AG20443 (cell line): ENCODE data around the gene RPL29.

ENCODE experiments used
- DNase-seq: peaks from one replicate; pipeline ENCODE4 v3.0.0; 2012; ENCODE audit warnings: low spot score, mixed read lengths

Gene RPL29

DNA sequence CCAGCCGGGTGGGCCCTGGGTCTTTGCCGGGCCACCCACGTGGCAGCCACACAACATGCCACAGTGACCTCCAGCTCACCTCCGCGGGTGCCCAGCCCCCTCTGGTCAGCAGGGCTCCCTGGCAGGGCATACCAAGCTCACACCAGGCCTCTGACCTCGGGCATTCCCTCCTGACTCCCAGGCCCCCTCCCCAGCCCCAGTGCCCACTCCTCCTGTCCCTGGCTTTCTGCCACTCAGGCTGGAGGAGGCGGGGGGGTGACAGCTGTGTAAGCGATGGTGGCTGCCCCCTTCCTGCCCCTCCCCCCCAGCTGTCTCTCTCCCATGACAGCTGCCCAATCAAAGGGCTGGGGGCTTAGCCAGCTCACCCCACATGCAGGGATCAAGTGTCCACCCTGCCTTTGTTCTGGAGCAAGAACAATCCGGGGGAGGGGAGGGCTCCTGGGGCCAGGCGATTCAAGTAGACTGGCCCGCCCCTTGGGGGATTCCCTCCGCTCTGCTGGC, 31.7 kb downstream of the RPL29 start:
- DNase-seq: no peak

DNA sequence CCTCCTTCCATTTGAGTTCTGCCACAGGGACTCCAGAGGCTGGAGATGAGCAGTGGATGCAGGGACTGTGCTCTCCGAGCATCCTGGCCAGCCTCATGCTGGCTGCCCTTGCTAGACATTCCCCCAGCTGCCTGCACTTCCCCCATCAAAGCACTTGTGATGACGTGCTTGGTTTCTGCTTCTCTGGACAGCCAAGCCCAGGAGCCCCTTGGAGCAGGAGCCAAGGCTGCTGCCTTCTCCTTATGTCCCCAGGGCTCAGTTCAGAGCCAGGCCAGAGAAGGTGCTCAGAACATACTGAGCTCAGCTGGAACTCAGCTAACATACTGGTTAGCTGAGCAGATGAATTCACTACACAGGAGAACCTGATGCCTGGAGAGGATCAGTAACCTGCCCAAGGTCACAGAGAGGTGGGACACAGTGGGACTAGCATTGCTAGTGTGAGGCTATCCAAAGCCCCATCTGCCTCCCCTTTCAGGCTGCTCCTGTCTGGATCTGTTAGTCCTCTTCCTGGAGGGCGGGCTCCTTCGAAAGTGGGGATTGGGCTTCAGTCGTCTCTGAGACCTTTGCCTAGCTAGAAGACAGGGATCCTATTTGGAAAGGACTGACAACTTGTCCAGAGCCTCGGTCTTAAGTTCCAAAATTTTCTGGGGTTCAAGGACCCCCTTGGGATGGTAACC, 32.7 kb downstream of the RPL29 start:
- DNase-seq: no peak

DNA sequence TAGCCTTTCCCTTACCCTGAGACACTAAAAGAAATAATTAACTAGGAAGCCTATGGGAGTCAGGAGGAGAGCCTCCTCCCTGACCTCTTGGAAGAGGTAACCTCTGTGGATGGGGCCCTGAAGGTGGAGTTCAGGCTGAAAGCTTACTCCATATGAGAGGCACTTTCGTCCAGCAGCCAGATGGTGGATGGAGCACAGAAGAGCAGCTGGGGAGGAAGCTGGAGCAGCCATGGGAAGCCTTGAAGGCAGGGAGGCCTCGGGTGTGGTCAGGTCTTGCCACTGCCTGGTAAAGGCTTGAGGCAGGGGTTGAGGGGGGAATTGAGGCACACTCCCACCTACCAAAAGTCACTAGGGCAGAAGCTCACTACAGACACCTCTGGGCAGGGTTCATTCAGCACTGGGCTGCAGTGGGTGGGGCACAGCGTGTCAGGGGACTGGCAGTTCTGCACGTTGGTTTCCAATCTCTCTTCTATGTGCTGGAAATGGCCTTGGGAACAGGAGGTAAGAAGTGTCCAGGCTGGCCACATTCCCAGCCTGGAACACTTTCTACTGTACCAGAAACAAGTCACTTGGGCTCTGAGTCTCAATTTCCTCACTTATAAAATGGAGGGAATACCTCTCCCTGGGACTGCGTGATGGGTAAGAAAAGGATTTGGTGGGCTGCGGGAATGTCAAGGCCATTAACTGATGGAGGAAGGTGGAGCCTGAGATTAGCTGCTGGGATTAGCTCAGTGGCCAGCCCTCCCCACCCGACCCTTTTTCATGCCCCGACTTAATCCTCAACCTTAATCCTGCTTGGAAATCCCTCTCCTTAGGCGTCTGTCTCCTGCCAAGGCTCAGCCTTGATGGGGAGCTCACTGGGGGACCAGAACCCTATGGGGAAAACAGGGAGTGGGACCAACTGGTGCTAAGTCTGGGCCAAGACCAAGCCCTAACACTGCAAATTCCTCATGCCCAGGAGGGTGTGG, 33.8 kb downstream of the RPL29 start:
- no peak for DNase-seq

DNA sequence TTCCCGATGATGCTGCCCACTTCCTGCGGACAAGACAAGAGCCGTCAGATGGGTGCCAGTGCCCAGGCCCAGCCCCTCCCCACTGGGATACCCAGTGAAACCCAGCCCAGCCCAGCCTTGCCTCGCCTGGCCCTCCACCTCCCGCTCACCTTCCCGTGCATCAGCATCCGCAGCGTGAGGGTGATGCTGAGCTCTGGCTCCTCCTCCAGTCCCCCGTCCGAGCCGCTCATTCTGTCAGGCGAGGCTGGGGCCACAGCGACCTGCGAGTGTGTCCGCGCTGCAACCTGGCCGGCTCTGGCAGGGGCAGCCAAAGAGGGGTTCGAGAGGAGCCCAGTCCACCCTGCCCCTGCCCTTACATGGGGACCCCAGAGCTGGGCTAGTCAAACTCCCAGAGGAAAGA, 34.7 kb downstream of the RPL29 start:
- DNase-seq: no peak

DNA sequence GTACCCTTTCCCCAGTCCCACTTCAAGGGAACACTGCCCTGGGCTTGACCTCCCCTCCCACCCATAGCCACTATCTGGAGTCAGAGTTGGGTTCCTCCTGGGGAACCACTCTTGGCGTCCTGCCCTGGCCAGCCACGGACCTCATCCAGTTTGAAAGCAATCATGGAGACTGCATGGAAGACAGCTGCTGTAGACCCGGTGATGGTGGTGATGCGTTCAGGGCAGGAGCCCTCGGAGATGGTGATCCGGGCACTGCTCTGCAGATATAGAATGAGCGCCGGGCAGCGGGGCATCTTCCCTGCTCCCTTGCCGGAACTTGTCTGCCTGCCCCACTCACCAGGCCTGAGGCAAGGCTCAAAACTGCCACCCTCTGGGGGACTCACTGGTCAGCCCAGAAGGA, 35.3 kb downstream of the RPL29 start:
- no peak for DNase-seq

DNA sequence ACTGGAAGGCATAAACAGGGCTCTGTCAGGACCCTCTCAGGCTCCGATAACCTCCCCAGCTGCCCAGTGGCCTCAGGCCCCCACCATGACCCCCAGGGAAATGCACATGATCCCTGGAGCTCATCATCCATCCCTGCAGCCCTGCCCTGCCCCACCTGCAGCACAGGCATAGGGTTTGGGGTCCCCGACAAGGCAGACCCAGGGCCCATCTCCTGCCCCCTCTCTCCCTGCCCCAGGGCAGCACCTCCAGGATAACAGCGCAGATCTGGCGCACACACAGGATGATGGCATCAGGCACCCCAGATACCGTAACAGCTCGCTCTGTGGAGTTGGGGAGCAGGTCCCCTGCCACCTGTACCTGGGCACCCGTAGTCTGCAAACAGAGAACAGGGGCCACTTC, 36.0 kb downstream of the RPL29 start:
- DNase-seq: no peak

DNA sequence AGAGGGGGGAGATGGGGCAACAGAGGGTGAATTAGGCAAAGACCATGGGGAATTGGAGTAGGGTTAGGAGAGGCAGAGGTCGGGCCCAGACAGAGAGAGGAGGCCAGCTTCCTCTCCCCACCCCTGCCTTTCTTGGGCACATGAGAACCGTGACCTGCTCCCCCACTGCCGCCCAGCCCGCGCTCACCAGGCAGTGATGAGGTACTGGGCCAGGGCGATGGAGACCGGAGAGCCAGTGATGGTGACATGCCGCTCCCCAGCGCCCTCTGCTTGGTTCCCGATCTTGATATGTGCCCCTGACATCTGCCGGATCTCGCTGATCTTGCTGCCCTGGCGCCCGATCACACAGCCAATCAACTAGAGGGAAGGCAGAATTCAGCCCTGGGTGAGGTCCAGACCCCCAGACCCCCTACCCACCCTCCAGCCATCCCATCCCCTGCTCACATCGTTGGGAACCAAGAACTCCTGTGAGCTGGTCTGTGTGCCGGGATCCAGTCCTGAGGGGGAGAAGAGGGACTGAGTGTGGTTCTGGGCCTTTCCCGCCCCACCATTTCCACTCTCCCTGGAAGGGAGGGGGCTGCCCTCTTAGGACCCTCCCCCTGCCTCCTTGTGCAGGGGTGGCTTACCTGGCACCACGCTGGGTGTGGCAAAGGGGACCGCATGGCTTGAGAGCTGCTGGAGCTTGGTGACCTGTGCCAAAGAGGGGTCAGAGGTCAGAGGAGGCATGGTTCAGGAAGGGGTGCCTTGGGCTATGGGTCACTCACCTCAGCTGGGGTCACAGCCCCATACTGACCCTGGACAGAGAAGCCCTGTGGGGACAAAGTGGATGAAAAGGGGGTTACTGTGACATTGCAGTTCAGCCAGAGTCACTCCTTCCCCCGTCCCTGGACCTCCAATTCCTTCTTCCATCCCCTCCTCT, 36.8 kb downstream of the RPL29 start:
- DNase-seq: no peak

DNA sequence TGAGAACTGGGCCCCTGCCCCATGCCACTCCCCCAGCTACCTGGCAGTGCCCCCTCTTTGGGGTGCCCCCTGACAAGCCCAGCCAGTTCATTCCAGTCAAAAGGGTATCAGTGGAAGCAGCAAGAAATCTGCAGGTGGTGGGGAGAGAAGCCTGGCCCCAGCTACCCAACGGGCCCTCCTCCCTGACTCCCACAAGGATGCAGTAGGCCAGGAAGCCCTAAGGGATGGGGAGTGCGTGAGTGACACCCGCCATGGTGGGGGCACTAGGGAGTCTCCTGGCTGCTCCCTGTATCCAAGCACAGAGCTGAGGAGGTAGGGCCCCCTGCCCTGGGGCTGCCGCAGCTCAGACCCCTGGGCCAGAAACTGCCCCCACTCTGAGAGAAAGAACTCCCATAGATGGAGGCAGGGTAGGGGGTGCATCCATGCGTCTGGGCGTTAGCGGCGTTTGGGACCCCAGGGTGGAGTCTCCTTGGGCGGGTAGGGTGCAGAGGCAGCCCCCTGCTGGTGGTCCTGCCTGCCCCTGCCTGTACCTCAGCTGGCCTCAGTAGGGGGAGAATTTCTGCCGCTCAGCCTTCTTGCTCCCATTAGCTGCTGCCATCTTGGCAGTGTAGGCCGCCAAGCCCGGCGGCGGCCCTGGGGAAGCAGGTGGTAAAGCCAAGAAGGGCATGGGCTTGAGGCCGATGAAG, 38.0 kb downstream of the RPL29 start:
- no peak for DNase-seq

DNA sequence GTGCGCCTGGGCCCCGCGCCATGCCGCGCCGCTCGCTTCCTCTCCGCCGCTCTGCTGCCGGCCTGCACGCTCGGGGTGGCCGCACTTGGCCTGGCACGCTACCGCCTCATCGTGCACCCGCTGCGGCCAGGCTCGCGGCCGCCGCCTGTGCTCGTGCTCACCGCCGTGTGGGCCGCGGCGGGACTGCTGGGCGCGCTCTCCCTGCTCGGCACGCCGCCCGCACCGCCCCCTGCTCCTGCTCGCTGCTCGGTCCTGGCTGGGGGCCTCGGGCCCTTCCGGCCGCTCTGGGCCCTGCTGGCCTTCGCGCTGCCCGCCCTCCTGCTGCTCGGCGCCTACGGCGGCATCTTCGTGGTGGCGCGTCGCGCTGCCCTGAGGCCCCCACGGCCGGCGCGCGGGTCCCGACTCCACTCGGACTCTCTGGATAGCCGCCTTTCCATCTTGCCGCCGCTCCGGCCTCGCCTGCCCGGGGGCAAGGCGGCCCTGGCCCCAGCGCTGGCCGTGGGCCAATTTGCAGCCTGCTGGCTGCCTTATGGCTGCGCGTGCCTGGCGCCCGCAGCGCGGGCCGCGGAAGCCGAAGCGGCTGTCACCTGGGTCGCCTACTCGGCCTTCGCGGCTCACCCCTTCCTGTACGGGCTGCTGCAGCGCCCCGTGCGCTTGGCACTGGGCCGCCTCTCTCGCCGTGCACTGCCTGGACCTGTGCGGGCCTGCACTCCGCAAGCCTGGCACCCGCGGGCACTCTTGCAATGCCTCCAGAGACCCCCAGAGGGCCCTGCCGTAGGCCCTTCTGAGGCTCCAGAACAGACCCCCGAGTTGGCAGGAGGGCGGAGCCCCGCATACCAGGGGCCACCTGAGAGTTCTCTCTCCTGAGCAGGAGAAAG, 39.6 kb downstream of the RPL29 start:
- DNase-seq: peak; percentile 66

DNA sequence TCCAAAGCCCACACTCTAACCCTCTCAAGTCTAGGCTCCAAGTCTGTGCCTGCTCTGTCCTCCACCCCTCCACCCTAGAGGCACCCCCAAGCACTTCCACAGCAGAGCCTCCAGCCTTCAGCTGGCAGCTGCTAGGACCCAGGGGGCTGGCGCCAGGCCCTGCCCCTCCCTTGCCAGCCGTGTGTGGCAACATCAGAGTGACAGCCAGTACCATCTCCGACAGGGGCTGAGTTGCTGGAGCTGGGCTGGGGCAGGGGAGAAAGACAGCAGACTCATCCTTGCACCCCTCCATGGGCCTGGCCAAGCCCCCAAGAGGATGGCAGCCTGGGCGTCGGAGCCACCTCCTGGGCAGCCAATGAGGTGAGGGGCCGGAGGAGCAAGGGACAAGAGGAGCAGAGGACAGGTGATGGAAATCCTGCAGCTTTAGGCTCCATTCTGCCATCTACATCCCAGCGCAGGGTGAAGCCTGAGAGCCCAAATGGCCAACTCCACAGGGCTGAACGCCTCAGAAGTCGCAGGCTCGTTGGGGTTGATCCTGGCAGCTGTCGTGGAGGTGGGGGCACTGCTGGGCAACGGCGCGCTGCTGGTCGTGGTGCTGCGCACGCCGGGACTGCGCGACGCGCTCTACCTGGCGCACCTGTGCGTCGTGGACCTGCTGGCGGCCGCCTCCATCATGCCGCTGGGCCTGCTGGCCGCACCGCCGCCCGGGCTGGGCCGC, 40.4 kb downstream of the RPL29 start, which contains the start of gene GPR62:
GPR62 (plus strand) TSS at position 207 of the 718 bp plus-strand sequence; CDS start at position 479, 272 bp downstream.
- no peak for DNase-seq

DNA sequence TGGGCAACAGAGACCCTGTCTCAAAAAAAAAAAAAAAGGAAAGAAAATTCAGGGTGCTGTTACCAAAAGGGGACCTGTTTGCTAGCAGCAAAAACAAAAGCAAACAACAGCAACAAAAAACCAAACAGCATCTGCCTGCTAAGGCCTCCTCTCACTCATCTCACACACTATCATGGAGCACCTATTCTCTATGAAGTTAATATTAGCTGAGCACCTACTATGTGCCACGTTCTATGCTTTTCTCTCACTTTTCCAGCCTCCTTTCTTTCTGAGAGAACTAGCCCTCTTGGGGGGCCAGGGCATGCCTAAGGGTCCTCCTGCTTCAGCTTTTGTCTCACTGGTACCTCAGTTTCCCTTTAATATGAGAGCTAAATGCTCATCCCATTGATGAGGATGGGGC, 41.0 kb downstream of the RPL29 start:
- DNase-seq: no peak

DNA sequence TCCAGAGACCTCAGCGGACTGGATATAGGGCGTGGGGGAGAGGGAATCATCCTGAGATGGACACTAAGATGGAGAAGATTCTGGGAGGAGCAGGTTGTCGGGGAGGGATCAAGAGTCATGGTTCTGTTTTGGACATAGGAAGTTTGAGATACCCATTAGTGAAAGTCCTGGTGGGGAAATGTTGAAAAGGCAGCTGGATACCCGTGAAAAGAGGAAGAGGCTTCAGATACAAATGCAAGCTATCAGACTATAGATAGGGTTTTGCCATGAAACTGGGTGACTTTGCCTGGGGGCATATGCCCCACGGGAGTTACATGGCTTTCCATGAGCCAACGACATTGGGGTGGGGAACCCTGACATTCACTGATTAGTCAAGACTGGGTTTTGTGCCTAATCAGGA, 41.6 kb downstream of the RPL29 start:
- no peak for DNase-seq

DNA sequence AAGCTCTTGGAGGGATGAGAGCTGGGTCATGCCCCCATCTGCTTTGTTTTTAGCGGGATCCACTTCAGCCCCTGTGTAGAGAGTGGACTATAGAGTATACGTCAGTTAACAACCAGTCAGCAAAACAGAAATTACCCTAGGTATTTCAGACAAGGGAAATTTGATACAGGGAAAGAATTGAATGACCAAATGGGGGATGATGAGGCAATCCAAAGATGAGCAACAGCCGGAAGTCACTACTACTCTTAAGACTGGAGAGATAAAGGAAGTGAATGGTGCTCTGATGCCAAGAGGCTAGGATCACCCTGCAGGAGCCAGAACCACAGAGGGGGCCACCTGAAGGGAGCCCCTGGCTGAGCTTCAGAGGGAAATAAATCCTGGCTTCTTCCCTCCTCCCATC, 42.2 kb downstream of the RPL29 start:
- DNase-seq: peak; percentile 62

DNA sequence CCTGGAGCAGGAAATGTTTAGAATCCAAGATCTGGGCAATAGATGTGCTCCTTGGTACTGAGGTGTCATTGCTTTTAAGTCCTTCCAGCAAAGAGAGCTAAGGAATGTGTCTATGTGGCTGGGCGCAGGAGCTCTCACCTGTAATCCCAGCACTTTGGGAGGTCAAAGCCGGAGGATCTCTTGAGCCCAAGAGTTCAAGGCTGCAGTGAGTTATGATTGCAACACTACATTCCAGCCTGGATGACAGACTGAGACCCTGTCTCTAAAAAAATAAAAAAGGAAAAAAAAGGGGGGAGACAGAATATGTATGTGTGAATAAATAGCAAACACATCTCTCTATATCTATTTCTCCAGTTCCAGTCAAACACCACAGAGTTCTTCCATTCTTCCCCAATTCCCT, 44.8 kb downstream of the RPL29 start:
- DNase-seq: no peak

DNA sequence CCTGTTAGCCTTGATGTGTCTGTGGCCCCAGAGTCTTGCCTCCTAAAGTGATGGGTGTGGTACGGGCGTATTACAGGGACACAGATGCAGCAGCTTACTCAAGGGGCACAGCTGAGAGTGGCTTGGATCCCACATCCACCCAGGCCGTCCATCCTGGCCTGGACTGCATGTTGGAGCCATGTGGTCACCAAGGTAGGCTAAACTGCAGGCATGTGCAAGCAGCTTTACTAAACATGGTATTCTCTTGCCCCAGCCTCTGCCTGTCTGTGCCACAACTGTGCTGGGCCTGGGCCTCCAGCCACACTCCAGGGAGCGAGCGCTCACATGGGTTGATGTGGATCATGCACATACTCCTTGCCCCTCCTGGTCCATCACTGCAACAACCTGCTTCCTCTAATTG, 46.6 kb downstream of the RPL29 start:
- no peak for DNase-seq

DNA sequence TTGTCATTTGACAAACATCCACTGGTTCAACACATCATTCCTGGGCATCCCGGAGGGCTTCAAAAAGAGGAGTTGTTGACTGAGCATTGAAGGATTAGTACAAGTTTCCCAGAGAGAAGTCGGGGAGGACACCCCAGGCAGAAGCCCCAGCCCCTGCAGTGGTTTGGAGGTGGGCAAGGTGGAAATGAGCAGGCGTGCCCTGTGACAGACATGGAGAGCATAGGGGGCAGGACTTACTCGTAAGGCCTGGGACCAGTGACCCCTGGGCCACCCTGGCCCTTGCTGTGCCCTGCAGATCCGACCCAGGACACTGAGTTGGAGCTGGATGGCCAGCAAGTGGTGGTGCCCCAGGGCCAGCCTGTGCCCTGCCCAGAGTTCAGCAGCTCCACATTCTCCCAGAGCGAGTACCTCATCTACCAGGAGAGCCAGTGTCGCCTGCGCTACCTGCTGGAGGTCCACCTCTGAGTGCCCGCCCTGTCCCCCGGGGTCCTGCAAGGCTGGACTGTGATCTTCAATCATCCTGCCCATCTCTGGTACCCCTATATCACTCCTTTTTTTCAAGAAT, 47.6 kb downstream of the RPL29 start:
- DNase-seq: no peak

DNA sequence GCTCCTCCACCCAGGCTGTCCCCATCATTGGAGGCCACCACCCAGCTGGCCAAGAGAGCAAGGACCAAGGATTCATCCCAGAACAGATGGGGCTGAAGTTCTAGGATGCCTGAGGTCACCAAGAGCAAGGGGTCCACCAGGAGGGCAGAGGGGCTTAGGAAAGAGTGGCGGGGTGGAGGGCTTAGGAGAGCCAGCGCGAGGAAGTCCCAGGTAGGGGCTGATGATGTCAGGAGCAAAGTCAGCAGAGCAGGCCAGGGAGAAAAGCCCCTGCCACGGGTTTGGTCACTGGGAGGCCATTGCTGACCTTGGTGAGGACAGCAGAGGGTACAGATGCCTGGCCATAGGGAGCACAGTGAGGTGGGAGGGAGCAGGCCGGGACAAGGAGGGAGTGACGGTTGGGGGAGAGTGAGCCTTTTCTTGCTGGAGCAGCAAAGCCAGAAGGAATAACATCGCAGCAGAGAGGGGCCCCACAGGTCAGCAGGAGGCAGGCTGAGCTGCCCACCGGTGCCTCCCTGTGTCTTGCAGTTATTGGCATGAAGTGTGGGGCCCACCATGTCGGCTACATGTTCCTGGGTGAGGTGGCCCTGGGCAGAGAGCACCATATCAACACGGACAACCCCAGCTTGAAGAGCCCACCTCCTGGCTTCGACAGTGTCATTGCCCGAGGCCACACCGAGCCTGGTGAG, 48.3 kb downstream of the RPL29 start:
- DNase-seq: no peak

DNA sequence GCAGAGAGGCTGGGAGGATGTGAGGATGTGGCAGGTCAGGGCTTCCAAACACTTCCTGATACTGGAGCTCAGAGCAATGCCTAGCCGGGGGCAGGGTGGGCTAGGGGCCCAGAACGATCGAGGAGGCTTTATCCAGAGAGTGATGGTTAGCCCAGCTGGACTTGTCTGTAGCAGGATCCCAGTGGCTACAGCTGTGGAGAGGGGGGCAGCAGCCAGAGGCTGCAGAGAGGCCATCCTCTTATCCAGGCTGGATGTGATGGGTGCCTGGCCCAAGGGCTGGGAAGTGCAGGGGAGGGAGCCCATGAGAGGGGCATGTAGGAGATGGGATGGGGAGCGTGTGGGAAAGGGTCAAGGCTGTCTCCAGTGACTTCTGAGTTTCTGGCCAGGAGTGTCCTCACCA, 48.9 kb downstream of the RPL29 start:
- DNase-seq: no peak
